PC-3 (cell line): ENCODE data around the gene QRICH1. TPM values are rescaled to one million over a fixed set of nuclear protein-coding genes. Genes with fewer than 3 reads are reported as not detected.
A peak's percentile ranks its signal among the peaks of the same experiment; 100 is the strongest.
"Not testable (repeated sequence)": the region's sequence is repeated elsewhere in the genome, so short reads cannot be mapped to it uniquely, and the experiment has no call there.

Experiments
- ATAC-seq: fragments of 200-7000 bp; cut with Tn5 transposase; 2 replicates; pipeline ENCODE4 v1.9.1; 2020; ENCODE audit warnings: mild to moderate bottlenecking, moderate library complexity
- BruUV-seq: library from RNA; stranded (reverse); fragments of 400-500 nt; replicated peaks from 2 replicates; lab custom pipeline; 2021; lab: Mats Ljungman, UMichigan
- CTCF ChIA-PET: fragments of 300-600 bp; sonication (Branson Sonifier 250); formaldehyde crosslinking; loops from one replicate; lab custom pipeline; 2022; ENCODE audit warnings: antibody characterized with exemption; lab: Charles Lee
- POLR2A ChIA-PET: fragments of 300-600 bp; sonication (Branson Sonifier 250); formaldehyde crosslinking; loops from one replicate; lab custom pipeline; 2022; ENCODE audit warnings: antibody characterized with exemption; ENCODE audit not compliant: unreplicated experiment; lab: Charles Lee
- DNase-seq: peaks from one replicate; pipeline ENCODE4 v3.0.0-alpha.2; 2015
- H2AFZ ChIP-seq: fragments of 300-600 bp; sonication (generic); 2 replicates; pipeline ENCODE4 v1.6.0; 2016; ENCODE audit warnings: antibody characterized with exemption, low read length
- H3F3A ChIP-seq: fragments of 300-600 bp; sonication (generic); one replicate; pipeline ENCODE4 v1.6.0; 2017; ENCODE audit warnings: antibody characterized with exemption, low read length, control low read depth, mild to moderate bottlenecking; ENCODE audit not compliant: unreplicated experiment
- H3K27ac ChIP-seq: fragments of 300-600 bp; sonication (generic); 2 replicates; pipeline ENCODE4 v1.5.1; 2016; ENCODE audit warnings: mild to moderate bottlenecking, low read length
- H3K27me3 ChIP-seq: fragments of 300-600 bp; sonication (generic); 2 replicates; pipeline ENCODE4 v1.6.1; 2016; ENCODE audit warnings: low read length, mixed read lengths
- H3K36me3 ChIP-seq: fragments of 300-600 bp; sonication (generic); 2 replicates; pipeline ENCODE4 v1.6.1; 2016; ENCODE audit warnings: low read depth, mixed run types, low read length, mixed read lengths
- H3K4me1 ChIP-seq: fragments of 300-600 bp; sonication (generic); 2 replicates; pipeline ENCODE4 v1.5.1; 2016; ENCODE audit warnings: low read length; ENCODE audit not compliant: insufficient read depth
- H3K4me2 ChIP-seq: fragments of 300-600 bp; sonication (generic); 2 replicates; pipeline ENCODE4 v1.6.0; 2016; ENCODE audit warnings: low read length
- H3K4me3 ChIP-seq: fragments of 300-600 bp; sonication (generic); 2 replicates; pipeline ENCODE4 v1.5.1; 2016; ENCODE audit warnings: mild to moderate bottlenecking, low read length, mixed read lengths
- H3K79me2 ChIP-seq: fragments of 300-600 bp; sonication (generic); 2 replicates; pipeline ENCODE4 v1.6.1; 2017; ENCODE audit warnings: low read length, mixed read lengths
- H3K9ac ChIP-seq: fragments of 300-600 bp; sonication (generic); 2 replicates; pipeline ENCODE4 v1.6.0; 2016; ENCODE audit warnings: mild to moderate bottlenecking, low read length
- H3K9me2 ChIP-seq: fragments of 300-600 bp; sonication (generic); replicated peaks from 2 replicates; pipeline ENCODE4 v1.6.1; 2016; ENCODE audit warnings: mixed run types, low read length, mixed read lengths
- H3K9me3 ChIP-seq: fragments of 300-600 bp; sonication (generic); 2 replicates; pipeline ENCODE4 v1.6.1; 2016; ENCODE audit warnings: low read length, mixed read lengths
- H4K20me1 ChIP-seq: fragments of 300-600 bp; sonication (generic); 2 replicates; pipeline ENCODE4 v1.6.1; 2016; ENCODE audit warnings: low read length, mixed read lengths
- CTCF ChIP-seq: fragments of 300-600 bp; sonication (generic); conservative IDR thresholded peaks from 2 replicates; pipeline ENCODE4 v1.5.1; 2017; ENCODE audit warnings: antibody characterized with exemption, low read depth, mild to moderate bottlenecking, low read length
- EZH2 ChIP-seq: fragments of 300-600 bp; sonication (generic); IDR thresholded peaks from one replicate; pipeline ENCODE4 v1.6.1; 2017; ENCODE audit warnings: antibody characterized with exemption, mild to moderate bottlenecking, low read length; ENCODE audit not compliant: unreplicated experiment
- EZH2phosphoT487 ChIP-seq: fragments of 300-600 bp; sonication (generic); IDR thresholded peaks from 2 replicates; pipeline ENCODE4 v1.6.1; 2018; ENCODE audit warnings: mild to moderate bottlenecking, antibody characterized with exemption, low read length, borderline replicate concordance
- intact Hi-C: fragments of 100-400 bp; cut with micrococcal nuclease; formaldehyde crosslinking; loops from 2 replicates; pipeline ENCODE4 v1.9.0; 2023
- total RNA-seq: library from RNA; depleted of rRNA; stranded (reverse); fragments of >200 nt; gene quantifications from 2 replicates; pipeline ENCODE4 v1.2.3, GENCODE V29; 2014

Gene QRICH1
- total RNA-seq, 1 experiment from 2014 or later, result 90.2 TPM

- Histone ChIP-seq H3K4me1 (peaks cover 14% of the 10 kb centered on the region), H3K9me2 (no peaks in the 10 kb centered on the region), H3K27me3 (no peaks in the 10 kb centered on the region), H2AFZ (no peak overlapping the region), H4K20me1 (peaks cover 23% of the 10 kb centered on the region), H3K4me3 (no peak overlapping the region), H3K9ac (no peak overlapping the region), H3K36me3 (peaks cover 34% of the 10 kb centered on the region), H3K79me2 (peaks cover 55% of the 10 kb centered on the region), H3F3A (no peaks in the 10 kb centered on the region), H3K27ac (no peak overlapping the region), H3K9me3 (no peaks in the 10 kb centered on the region), H3K4me2 (no peak overlapping the region)
- ChIA-PET POLR2A (no interaction called here), CTCF (interaction anchor here (1.5 to 1.9 kb wide), 2 partner anchors 24 to 26 kb away, joined by 9 to 22 read pairs; partner anchors contain the start of gene P4HTM)
- TF ChIP-seq EZH2phosphoT487, result no peak
- TF ChIP-seq EZH2, result no peak
- TF ChIP-seq CTCF, result no peak
- BruUV-seq, result no TSS peak
- ATAC-seq (no peak), DNase-seq (no peak)
- intact Hi-C loops, result no loop called here
Measured at GRCh38 chr3:49013113-49013737, 80.6 kb downstream of the QRICH1 start.

- H3F3A ChIP-seq, result no peaks in the 10 kb centered on the region
- intact Hi-C loops, result no loop called here
- H3K9me2 ChIP-seq, result no peaks in the 10 kb centered on the region
- peaks cover 16% of the 10 kb centered on the region for H3K4me1 ChIP-seq
- H3K9ac ChIP-seq, result no peak overlapping the region
- H4K20me1 ChIP-seq, result peaks cover 26% of the 10 kb centered on the region
- no peak overlapping the region for H3K27ac ChIP-seq
- ChIA-PET POLR2A (interaction anchor here (0.7 kb wide), 1 partner anchor 8 kb away, joined by 3 read pairs; no protein-coding TSS in a partner anchor), CTCF (interaction anchor here (1.3 kb wide), 1 partner anchor 24 kb away, joined by 3 read pairs; no protein-coding TSS in a partner anchor)
- DNase-seq (no peak), ATAC-seq (no peak)
- no peaks in the 10 kb centered on the region for H3K9me3 ChIP-seq
- H3K4me2 ChIP-seq, result no peak overlapping the region
- H2AFZ ChIP-seq, result no peak overlapping the region
- H3K27me3 ChIP-seq, result no peaks in the 10 kb centered on the region
- H3K36me3 ChIP-seq, result peaks cover 34% of the 10 kb centered on the region
- H3K79me2 ChIP-seq, result peaks cover 62% of the 10 kb centered on the region
- BruUV-seq, result no TSS peak
- no peak for TF ChIP-seq CTCF
- H3K4me3 ChIP-seq, result no peak overlapping the region
Measured at GRCh38 chr3:49012441-49013017, 81.3 kb downstream of the QRICH1 start.

- Histone ChIP-seq H3K4me2 (no peak overlapping the region), H3K4me3 (no peak overlapping the region), H3K79me2 (peaks cover 75% of the 10 kb centered on the region), H3F3A (no peaks in the 10 kb centered on the region), H3K36me3 (peaks cover 21% of the 10 kb centered on the region; the same call in 1 of the 2 replicates), H4K20me1 (peaks cover 26% of the 10 kb centered on the region), H3K9me2 (no peaks in the 10 kb centered on the region), H3K27ac (no peak overlapping the region), H3K27me3 (no peaks in the 10 kb centered on the region), H3K4me1 (peaks cover 17% of the 10 kb centered on the region), H2AFZ (no peak overlapping the region), H3K9ac (no peak overlapping the region), H3K9me3 (no peaks in the 10 kb centered on the region)
- TF ChIP-seq EZH2phosphoT487 (no peak), EZH2 (no peak), CTCF (no peak)
- intact Hi-C loops, result no loop called here
- DNase-seq, result no peak
- no TSS peak for BruUV-seq
- ChIA-PET CTCF (no interaction called here), POLR2A (no interaction called here)
- ATAC-seq, result no peak
Measured at GRCh38 chr3:49009396-49009795, 84.5 kb downstream of the QRICH1 start.

GRCh38 chr3:49008627-49009026 lies 85.2 kb downstream of the QRICH1 start:
- CTCF ChIA-PET, H3K27me3 ChIP-seq, intact Hi-C loops, H3K9me3 ChIP-seq, DNase-seq, H3K27ac ChIP-seq, H3F3A ChIP-seq, H3K9me2 ChIP-seq, ATAC-seq, H2AFZ ChIP-seq: not testable (repeated sequence)
- H3K4me1 ChIP-seq, result peaks cover 17% of the 10 kb centered on the region
- H3K4me3 ChIP-seq, result peak overlapping the region; percentile 79
- H3K4me2 ChIP-seq, result peak overlapping the region; percentile 99
- H3K9ac ChIP-seq, result 0 out of 2 replicates have a peak overlapping the region, but pooled peaks have one; percentile 99
- POLR2A ChIA-PET, result interaction anchor here (0.5 to 2.1 kb wide), 2 partner anchors 12 to 231 kb away, joined by 4 to 51 read pairs; partner anchors contain the start of gene NDUFAF3
- peaks cover 22% of the 10 kb centered on the region for H4K20me1 ChIP-seq
- peaks cover 17% of the 10 kb centered on the region; the same call in 1 of the 2 replicates for H3K36me3 ChIP-seq
- TSS peak; percentile 9 for BruUV-seq
- H3K79me2 ChIP-seq, result peaks cover 71% of the 10 kb centered on the region
